Suppressor macrophage (primary cell): Measurements from ENCODE around the gene RECK.
"Not testable (repeated sequence)": the region's sequence is repeated elsewhere in the genome, so short reads cannot be mapped to it uniquely, and the experiment has no call there.

Experiments
- DNase-seq, 4 experiments: peaks; one replicate each; pipeline ENCODE4 v3.0.0-alpha.2; 2020 to 2022

Gene RECK

DNA sequence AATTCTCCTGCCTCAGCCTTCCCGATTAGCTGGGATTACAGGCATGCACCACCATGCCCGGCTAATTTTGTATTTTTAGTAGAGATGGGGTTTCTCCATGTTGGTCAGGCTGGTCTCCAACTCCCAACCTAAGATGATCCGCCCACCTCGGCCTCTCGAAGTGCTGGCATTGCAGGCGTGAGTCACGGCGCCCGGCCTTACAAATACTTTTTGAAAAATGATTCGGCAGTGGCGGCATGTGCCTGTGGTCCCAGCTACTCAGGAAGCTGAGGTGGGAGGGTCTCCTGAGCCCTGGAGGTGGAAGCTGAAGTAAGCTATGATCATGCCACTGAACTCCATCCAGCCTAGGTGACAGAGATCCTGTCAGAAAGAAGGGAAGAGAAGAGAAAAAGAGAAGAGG, 123.4 kb downstream of the RECK start:
- not testable (repeated sequence) for DNase-seq

DNA sequence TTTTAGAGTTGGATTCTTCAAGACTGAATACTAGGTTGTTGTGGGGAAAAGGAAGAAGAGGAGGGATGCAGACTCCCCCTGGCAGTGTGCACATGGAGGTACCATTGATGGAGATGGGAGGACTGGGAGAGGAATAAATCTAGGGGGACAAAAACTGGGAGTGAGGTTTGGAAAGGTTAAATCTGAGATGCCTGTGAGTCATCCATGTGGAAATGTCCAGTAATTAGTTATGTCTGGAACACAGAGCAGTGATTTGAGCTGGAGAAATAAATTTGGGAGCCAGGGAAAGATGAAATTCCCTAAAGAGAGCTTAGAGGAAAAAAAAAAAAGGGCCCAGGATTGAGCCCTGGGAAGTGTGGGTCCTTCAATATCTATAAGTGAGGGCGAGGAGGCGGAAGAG, 124.5 kb downstream of the RECK start:
- no peak for DNase-seq

DNA sequence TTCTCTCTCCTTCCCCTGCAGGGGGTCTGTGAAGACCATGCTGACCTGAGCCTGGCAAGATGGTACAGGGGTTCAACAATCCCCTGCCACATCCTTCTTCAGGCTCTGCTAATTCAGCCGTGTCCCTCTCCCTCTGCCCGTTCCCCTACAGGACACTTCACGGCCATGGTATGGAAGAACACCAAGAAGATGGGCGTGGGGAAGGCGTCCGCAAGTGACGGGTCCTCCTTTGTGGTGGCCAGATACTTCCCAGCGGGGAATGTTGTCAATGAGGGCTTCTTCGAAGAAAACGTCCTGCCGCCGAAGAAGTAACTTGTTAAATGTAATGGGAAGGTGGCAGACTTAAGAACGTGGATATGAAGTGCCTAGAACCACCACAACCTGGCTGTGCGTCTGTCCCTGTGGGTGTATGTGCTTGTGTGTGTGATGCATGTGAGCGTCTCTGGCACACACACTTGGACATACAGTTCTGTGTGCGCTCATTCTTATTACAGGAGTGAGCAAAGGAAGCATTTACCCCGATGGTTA, 125.6 kb downstream of the RECK start:
- no peak for DNase-seq

DNA sequence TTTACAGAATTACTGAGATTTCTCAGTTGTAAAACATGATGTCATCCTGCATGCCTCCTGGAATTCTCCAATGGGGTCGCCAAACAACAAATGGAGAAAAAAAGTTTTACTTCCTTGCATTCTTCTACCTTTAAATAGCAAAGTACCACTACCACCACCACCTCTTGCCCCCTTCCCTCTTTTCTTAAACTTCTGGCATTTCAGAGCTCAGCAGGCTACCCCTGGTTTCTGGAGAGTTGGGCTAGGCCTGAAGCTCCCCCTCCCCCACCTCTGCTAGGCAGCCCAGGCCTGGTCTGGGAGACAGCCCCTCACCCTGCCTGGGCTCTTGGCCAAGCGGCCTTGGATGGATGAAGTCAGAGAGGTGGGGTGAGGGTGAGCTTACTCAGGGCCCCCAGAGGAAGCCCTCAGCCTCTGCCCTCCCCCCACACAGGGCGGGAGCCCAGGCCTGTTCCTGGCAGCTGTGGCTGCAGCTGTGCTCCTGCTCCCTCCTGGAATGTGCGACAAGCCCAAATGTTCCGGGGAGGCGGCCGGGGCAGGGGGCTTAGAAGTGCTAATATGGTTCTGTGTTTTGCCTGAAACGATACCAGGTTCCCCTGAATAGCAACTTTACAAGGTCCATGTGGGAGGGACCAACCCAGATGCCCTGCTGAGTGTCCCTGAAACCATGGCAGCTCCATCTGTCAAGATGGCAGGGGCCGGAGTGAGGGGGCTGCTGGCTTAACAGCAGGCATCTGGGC, 126.5 kb downstream of the RECK start:
- no peak for DNase-seq

DNA sequence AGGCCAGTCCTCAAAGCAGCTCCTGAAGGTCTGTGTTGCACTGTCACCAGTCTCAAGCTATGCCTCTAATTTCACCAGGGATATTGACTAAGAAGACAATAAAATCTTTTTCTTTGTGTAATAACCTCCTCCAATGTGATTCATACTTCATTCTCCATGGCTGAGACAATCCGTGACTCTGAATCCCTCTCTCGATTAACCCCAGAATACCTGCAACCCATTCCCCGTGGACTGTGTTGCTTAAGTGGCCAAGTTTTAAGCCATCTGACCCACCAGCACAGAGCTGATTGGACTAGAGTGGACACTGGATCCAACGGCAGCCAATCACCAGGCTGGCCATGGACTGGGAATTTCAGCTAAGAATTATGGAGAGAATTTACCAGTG, 127.1 kb downstream of the RECK start:
- DNase-seq, result no peak

DNA sequence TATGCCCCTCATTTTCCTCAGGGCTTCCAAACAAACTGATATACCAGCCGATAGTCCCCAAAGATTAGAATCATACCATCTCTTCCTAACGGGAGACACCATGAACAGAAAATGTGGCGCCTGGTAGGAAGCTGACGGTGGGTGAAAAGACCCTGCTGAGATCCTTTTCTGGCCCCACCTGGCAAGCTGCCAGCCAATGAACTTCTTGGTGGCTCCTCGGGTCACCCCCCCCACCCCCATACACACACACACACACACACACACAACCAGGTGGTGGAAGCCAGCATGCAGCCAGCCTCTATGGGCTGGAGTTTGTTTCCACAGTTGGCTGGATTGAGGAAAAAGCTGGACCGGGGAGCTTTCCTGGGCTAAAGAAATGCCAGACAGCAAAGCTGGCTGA, 127.7 kb downstream of the RECK start:
- no peak for DNase-seq

DNA sequence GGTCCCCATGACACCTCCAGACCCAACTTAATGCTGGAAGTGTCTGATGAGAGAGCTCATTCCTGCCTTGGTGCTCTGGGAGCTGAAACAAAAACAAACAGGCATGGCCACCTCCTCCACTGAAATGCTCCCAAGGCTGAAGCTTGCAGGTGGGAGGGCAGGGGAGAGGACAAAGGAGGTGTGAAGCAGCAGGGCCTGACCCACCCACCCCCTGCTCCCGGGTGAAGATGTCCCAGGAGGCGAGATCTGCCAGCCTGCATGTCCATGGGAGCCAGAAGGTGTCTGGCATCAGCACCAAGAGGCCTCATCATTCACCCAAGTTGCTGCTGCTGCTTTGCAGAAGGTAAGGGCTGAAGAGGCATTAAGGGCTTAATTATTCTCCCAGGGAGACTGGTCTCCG, 128.3 kb downstream of the RECK start:
- no peak for DNase-seq

DNA sequence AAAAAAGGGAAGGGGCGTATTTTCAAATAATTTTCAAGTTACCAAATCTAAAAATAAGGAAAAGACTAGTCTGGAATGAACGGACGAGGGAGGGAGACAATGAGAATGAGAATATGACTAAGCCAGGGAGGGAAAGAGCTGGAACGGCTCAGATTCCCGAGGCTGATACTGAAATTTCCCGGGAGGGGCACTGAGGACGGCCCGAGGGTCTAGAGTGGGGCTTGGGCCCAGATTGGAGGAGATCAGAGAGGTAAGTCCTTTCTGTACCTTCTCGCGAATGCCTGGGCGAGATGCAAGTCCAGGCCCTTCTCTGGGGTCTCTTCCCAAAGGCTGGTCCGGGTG, 129.1 kb downstream of the RECK start:
- no peak for DNase-seq

DNA sequence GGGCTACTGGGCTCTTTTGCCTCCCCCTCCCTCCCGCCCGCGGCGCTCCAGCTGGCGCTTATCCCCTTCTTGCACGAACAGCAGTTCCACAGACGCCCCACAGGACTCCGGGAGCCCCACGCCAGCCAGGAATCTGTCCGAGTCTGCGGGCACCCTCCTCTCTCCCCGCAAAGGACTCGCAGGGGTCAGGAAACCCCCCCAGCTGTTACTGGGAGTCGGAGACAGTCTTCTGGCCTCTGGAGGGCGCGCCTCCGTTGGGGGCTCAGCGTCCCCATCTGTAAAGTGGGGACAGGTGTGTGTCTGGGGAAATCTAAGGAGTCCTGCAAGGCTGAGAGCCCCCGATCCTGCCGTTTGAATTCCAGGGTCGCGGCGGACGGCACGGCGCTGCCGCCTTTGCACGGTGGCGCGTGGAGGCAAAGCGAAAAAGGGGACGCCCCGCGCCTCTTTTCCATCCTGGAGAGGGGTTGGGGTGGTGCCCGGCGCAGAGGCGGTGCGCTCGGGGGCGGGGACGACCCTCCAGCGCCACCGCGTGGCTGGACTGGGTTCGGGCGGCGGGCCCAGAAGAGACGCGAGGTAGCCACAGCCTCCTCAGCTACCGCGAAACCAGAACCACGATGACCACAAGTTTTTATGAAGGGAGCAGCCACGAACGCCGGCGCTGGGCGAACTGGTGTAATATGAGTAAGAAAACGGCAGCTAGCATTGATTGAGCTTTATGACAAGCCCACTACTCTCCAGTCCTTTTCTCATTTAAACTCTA, 129.6 kb downstream of the RECK start:
- DNase-seq, result peak; percentile 86 to 91 (median 90)

DNA sequence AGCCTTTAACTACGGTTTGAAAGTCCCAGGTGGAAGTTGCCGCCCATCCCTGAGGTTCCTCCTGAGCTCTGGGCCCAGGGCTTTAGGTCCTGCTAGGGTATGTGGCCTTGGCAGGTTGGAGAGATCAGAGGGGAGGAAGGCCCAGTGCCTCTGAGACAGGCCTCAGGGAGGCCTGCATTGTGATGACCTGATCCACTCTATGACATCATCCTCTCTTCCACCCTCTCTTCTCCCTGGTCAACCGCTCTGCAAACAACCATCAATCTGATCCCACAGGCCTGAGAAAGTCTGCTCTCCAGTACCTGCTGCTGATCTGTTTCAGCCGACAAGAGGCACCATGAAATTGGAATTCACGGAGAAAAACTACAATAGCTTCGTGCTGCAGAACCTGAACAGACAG, 132.5 kb downstream of the RECK start, which contains the start of gene CCIN:
TSS of gene CCIN (plus strand) at position 223 of the 400 bp plus-strand sequence. CDS start at position 338, 115 bp downstream.
- DNase-seq, result no peak

DNA sequence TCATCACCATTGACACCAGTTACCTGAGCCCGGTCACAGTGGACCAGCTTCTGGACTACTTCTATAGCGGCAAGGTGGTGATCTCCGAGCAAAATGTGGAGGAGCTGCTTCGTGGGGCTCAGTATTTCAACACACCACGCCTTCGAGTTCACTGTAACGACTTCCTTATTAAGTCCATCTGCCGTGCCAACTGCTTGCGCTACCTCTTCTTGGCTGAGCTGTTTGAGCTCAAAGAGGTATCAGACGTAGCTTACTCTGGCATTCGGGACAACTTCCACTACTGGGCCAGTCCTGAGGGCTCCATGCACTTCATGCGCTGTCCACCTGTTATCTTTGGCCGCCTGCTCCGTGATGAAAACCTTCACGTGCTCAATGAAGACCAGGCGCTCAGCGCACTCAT, 133.0 kb downstream of the RECK start:
- DNase-seq, result peak in 3 of 4 experiments; percentile 64 to 71 (median 71)

DNA sequence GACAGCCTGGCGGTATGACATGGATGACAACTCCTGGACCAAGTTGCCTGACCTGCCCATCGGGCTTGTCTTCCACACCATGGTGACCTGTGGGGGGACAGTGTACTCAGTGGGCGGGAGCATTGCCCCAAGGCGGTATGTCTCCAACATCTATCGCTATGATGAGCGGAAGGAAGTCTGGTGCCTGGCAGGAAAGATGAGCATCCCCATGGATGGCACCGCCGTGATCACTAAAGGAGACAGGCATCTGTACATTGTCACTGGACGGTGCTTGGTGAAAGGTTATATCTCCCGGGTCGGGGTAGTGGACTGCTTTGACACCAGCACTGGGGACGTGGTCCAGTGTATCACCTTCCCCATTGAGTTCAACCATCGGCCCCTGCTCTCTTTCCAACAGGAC, 133.8 kb downstream of the RECK start:
- no peak for DNase-seq

DNA sequence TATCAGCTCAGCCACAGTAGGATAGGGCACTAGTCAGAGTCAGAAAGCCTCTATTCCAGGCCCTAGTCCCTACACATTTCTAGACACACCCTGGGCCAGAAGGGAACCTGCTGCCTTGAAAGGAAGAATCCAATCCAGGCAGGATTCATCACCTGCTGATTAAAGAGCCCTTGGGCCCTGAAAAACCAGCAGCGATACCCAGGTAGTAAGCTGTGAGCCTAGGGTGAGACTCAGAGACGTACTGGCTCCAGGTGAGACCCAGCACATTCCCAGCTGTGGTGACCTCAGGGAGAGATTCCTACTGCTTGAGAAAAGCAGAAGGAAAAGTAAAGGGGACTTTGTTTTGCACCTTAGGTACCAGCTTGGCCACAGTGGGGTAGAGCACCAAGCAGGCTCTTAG, 137.1 kb downstream of the RECK start:
- no peak for DNase-seq
